ENCODE data around the gene PNPLA5. TPM values are rescaled to one million over a fixed set of nuclear protein-coding genes. Genes with fewer than 3 reads are reported as not detected.

Gene PNPLA5
- total RNA-seq, 1 experiment from 2014 or later, result not detected

DNA sequence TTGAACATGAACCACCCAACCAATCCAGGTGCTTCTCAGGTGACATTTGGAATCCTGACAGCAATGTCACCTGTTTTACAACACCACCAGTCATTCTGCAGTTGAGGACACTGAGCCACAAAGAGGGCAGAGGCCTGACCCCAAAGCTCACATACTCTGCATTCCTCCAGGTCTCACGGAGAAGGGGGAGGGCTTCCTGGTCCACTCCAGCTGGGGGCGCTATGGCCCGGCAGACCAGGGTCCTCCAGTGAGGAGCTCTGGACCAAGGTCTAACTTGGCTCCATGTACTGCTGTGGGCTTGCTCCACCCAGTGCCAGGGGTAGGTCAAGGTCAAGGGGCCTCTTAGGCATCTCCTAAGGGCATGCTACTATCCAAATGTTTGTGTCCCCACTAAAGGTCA is 30.3 kb upstream of the PNPLA5 start:
- ATAC-seq, result no peak
- intact Hi-C loops (cut with micrococcal nuclease; ENCODE audit: unreplicated experiment) (no loop called here), in situ Hi-C loops (cut with HindIII; ENCODE audit: low pct_unique_long_range_greater_than_20kb, low sequenced_read_pairs) (no loop called here)
- H3K4me1 ChIP-seq (ENCODE audit: control insufficient read depth, insufficient read depth, low read length), result peaks cover 17% of the 10 kb centered on the region
- no peaks in the 10 kb centered on the region for H3K27me3 ChIP-seq (ENCODE audit: control insufficient read depth, insufficient read depth, low read length)
- H3K36me3 ChIP-seq (ENCODE audit: control insufficient read depth, insufficient read depth, low read length), result no peaks in the 10 kb centered on the region; the same call in 1 of the 2 replicates
- H3K27ac ChIP-seq (ENCODE audit: low read length), result 0 out of 2 replicates have a peak overlapping the region, but pooled peaks have one; percentile 17
- POLR2A ChIA-PET, result no interaction called here
- no peak for DNase-seq (ENCODE audit: low read depth, low spot score)
- TF ChIP-seq, protein P1, sequence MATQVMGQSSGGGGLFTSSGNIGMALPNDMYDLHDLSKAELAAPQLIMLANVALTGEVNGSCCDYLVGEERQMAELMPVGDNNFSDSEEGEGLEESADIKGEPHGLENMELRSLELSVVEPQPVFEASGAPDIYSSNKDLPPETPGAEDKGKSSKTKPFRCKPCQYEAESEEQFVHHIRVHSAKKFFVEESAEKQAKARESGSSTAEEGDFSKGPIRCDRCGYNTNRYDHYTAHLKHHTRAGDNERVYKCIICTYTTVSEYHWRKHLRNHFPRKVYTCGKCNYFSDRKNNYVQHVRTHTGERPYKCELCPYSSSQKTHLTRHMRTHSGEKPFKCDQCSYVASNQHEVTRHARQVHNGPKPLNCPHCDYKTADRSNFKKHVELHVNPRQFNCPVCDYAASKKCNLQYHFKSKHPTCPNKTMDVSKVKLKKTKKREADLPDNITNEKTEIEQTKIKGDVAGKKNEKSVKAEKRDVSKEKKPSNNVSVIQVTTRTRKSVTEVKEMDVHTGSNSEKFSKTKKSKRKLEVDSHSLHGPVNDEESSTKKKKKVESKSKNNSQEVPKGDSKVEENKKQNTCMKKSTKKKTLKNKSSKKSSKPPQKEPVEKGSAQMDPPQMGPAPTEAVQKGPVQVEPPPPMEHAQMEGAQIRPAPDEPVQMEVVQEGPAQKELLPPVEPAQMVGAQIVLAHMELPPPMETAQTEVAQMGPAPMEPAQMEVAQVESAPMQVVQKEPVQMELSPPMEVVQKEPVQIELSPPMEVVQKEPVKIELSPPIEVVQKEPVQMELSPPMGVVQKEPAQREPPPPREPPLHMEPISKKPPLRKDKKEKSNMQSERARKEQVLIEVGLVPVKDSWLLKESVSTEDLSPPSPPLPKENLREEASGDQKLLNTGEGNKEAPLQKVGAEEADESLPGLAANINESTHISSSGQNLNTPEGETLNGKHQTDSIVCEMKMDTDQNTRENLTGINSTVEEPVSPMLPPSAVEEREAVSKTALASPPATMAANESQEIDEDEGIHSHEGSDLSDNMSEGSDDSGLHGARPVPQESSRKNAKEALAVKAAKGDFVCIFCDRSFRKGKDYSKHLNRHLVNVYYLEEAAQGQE (IDR thresholded peaks at IDR 0.05; ENCODE audit: insufficient read depth in 1 of 2, low read depth in 2 of 2, low read length in 1 of 2), result no peak
- no peak for TF ChIP-seq SIN3A (IDR thresholded peaks at IDR 0.05; ENCODE audit: borderline replicate concordance, insufficient read depth, low read depth, low read length)
- TF ChIP-seq TCF7L2 (IDR thresholded peaks at IDR 0.05; ENCODE audit: low read depth, low read length), result no peak
- TF ChIP-seq, protein P2, sequence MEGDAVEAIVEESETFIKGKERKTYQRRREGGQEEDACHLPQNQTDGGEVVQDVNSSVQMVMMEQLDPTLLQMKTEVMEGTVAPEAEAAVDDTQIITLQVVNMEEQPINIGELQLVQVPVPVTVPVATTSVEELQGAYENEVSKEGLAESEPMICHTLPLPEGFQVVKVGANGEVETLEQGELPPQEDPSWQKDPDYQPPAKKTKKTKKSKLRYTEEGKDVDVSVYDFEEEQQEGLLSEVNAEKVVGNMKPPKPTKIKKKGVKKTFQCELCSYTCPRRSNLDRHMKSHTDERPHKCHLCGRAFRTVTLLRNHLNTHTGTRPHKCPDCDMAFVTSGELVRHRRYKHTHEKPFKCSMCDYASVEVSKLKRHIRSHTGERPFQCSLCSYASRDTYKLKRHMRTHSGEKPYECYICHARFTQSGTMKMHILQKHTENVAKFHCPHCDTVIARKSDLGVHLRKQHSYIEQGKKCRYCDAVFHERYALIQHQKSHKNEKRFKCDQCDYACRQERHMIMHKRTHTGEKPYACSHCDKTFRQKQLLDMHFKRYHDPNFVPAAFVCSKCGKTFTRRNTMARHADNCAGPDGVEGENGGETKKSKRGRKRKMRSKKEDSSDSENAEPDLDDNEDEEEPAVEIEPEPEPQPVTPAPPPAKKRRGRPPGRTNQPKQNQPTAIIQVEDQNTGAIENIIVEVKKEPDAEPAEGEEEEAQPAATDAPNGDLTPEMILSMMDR (IDR thresholded peaks at IDR 0.05), result no peak; the same call in 1 of the 2 replicates
- TF ChIP-seq POLR2AphosphoS5 (IDR thresholded peaks at IDR 0.05; ENCODE audit: low read depth, low read length), result no peak
- no peak overlapping the region for H3K4me3 ChIP-seq (ENCODE audit: low read depth in 2 of 2, low read length in 2 of 2)
- CTCF ChIA-PET, result interaction anchor here (1.9 kb wide), 1 partner anchor 24 kb away, joined by 6 read pairs; no protein-coding TSS in a partner anchor
- no peaks in the 10 kb centered on the region for H3K9me3 ChIP-seq (ENCODE audit: control insufficient read depth, insufficient read depth, low read depth, low read length)
- no TSS peak for BruUV-seq (replicated peaks)

GRCh38 chr22:43921370-43921769 is 29.6 kb upstream of the PNPLA5 start:
- no peaks in the 10 kb centered on the region for H3K9me3 ChIP-seq (ENCODE audit: control insufficient read depth, insufficient read depth, low read depth, low read length)
- TF ChIP-seq SIN3A (IDR thresholded peaks at IDR 0.05; ENCODE audit: borderline replicate concordance, insufficient read depth, low read depth, low read length), result no peak
- TF ChIP-seq, protein P1 (IDR thresholded peaks at IDR 0.05; ENCODE audit: insufficient read depth in 1 of 2, low read depth in 2 of 2, low read length in 1 of 2), result no peak
- TF ChIP-seq TCF7L2 (IDR thresholded peaks at IDR 0.05; ENCODE audit: low read depth, low read length), result no peak
- no peak for TF ChIP-seq POLR2AphosphoS5 (IDR thresholded peaks at IDR 0.05; ENCODE audit: low read depth, low read length)
- TF ChIP-seq, protein P2 (IDR thresholded peaks at IDR 0.05), result no peak
- DNase-seq (ENCODE audit: low read depth, low spot score) (peak; percentile 33), ATAC-seq (peak; percentile 75)
- intact Hi-C loops (cut with micrococcal nuclease; ENCODE audit: unreplicated experiment), result no loop called here
- BruUV-seq (replicated peaks), result no TSS peak
- POLR2A ChIA-PET, result no interaction called here
- peaks cover 17% of the 10 kb centered on the region for H3K4me1 ChIP-seq (ENCODE audit: control insufficient read depth, insufficient read depth, low read length)
- H3K27me3 ChIP-seq (ENCODE audit: control insufficient read depth, insufficient read depth, low read length), result no peaks in the 10 kb centered on the region
- in situ Hi-C loops (cut with HindIII; ENCODE audit: low pct_unique_long_range_greater_than_20kb, low sequenced_read_pairs), result no loop called here
- H3K4me3 ChIP-seq (ENCODE audit: low read depth in 2 of 2, low read length in 2 of 2), result no peak overlapping the region
- H3K27ac ChIP-seq (ENCODE audit: low read length), result no peak overlapping the region
- CTCF ChIA-PET, result interaction anchor here (1.9 kb wide), 1 partner anchor 25 kb away, joined by 6 read pairs; no protein-coding TSS in a partner anchor
- H3K36me3 ChIP-seq (ENCODE audit: control insufficient read depth, insufficient read depth, low read length), result no peaks in the 10 kb centered on the region; the same call in 1 of the 2 replicates

Measured in Panc1 (cell line).